ENCODE data around the gene HPCA.

Gene HPCA

GRCh38 chr1:32893198-32894018, 7.1 kb downstream of the HPCA start:
- no peak for DNase-seq (ENCODE audit: insufficient read length, low spot score)
- no peak for FAIRE-seq
- TF ChIP-seq TAF1 (IDR thresholded peaks at IDR 0.05; ENCODE audit: low read depth, low read length), result no peak
- no peak for TF ChIP-seq SPI1 (IDR thresholded peaks at IDR 0.05; ENCODE audit: low read depth, low read length)
- no peak for TF ChIP-seq POLR2A (IDR thresholded peaks at IDR 0.05; ENCODE audit: low read depth, low read length)
- TF ChIP-seq POLR2AphosphoS5 (IDR thresholded peaks at IDR 0.05; ENCODE audit: low read depth, low read length), result no peak
- TF ChIP-seq PAX5 (IDR thresholded peaks at IDR 0.05; ENCODE audit: insufficient read depth, low read length, severe bottlenecking), result no peak
- TF ChIP-seq POU2F2 (IDR thresholded peaks at IDR 0.05; ENCODE audit: low read depth, low read length), result no peak

GRCh38 chr1:32894019-32894600, 7.8 kb downstream of the HPCA start:
- TF ChIP-seq POLR2AphosphoS5 (IDR thresholded peaks at IDR 0.05; ENCODE audit: low read depth, low read length), result no peak
- no peak for TF ChIP-seq PAX5 (IDR thresholded peaks at IDR 0.05; ENCODE audit: insufficient read depth, low read length, severe bottlenecking)
- DNase-seq (ENCODE audit: insufficient read length, low spot score) (no peak), FAIRE-seq (no peak)

GRCh38 chr1:32894681-32895080, 8.4 kb downstream of the HPCA start:
- DNase-seq (ENCODE audit: insufficient read length, low spot score) (no peak), FAIRE-seq (no peak)
- TF ChIP-seq TAF1 (IDR thresholded peaks at IDR 0.05; ENCODE audit: low read depth, low read length) (no peak), PAX5 (IDR thresholded peaks at IDR 0.05; ENCODE audit: insufficient read depth, low read length, severe bottlenecking) (no peak), SPI1 (IDR thresholded peaks at IDR 0.05; ENCODE audit: low read depth, low read length) (no peak), POLR2AphosphoS5 (IDR thresholded peaks at IDR 0.05; ENCODE audit: low read depth, low read length) (no peak), POU2F2 (IDR thresholded peaks at IDR 0.05; ENCODE audit: low read depth, low read length) (no peak), POLR2A (IDR thresholded peaks at IDR 0.05; ENCODE audit: low read depth, low read length) (no peak)

- no peak for DNase-seq (ENCODE audit: insufficient read length, low spot score)
- TF ChIP-seq PAX5 (IDR thresholded peaks at IDR 0.05; ENCODE audit: insufficient read depth, low read length, severe bottlenecking) (no peak), TAF1 (IDR thresholded peaks at IDR 0.05; ENCODE audit: low read depth, low read length) (no peak)
- FAIRE-seq, result no peak
Measured at GRCh38 chr1:32895325-32896215, 9.3 kb downstream of the HPCA start.

GRCh38 chr1:32896451-32896850, 10.2 kb downstream of the HPCA start:
- DNase-seq (ENCODE audit: insufficient read length, low spot score) (no peak), FAIRE-seq (no peak)
- no peak for TF ChIP-seq TAF1 (IDR thresholded peaks at IDR 0.05; ENCODE audit: low read depth, low read length)
- no peak for TF ChIP-seq SPI1 (IDR thresholded peaks at IDR 0.05; ENCODE audit: low read depth, low read length)
- TF ChIP-seq PAX5 (IDR thresholded peaks at IDR 0.05; ENCODE audit: insufficient read depth, low read length, severe bottlenecking), result no peak
- TF ChIP-seq POU2F2 (IDR thresholded peaks at IDR 0.05; ENCODE audit: low read depth, low read length), result no peak
- no peak for TF ChIP-seq POLR2A (IDR thresholded peaks at IDR 0.05; ENCODE audit: low read depth, low read length)
- TF ChIP-seq POLR2AphosphoS5 (IDR thresholded peaks at IDR 0.05; ENCODE audit: low read depth, low read length), result no peak

GRCh38 chr1:32897082-32898049, 11.1 kb downstream of the HPCA start:
- DNase-seq (ENCODE audit: insufficient read length, low spot score), result no peak
- FAIRE-seq, result no peak
- TF ChIP-seq SPI1 (IDR thresholded peaks at IDR 0.05; ENCODE audit: low read depth, low read length), result no peak
- TF ChIP-seq POLR2A (IDR thresholded peaks at IDR 0.05; ENCODE audit: low read depth, low read length), result no peak

- FAIRE-seq (no peak), DNase-seq (ENCODE audit: insufficient read length, low spot score) (no peak)
- TF ChIP-seq POLR2AphosphoS5 (IDR thresholded peaks at IDR 0.05; ENCODE audit: low read depth, low read length), result no peak
- no peak for TF ChIP-seq POLR2A (IDR thresholded peaks at IDR 0.05; ENCODE audit: low read depth, low read length)
- TF ChIP-seq SPI1 (IDR thresholded peaks at IDR 0.05; ENCODE audit: low read depth, low read length), result no peak
- TF ChIP-seq POU2F2 (IDR thresholded peaks at IDR 0.05; ENCODE audit: low read depth, low read length), result no peak
- TF ChIP-seq PAX5 (IDR thresholded peaks at IDR 0.05; ENCODE audit: insufficient read depth, low read length, severe bottlenecking), result no peak
- TF ChIP-seq TAF1 (IDR thresholded peaks at IDR 0.05; ENCODE audit: low read depth, low read length), result no peak
Measured at GRCh38 chr1:32898056-32898455, 11.8 kb downstream of the HPCA start.

- FAIRE-seq (no peak), DNase-seq (ENCODE audit: insufficient read length, low spot score) (no peak)
- TF ChIP-seq POU2F2 (IDR thresholded peaks at IDR 0.05; ENCODE audit: low read depth, low read length) (no peak), SPI1 (IDR thresholded peaks at IDR 0.05; ENCODE audit: low read depth, low read length) (no peak), POLR2AphosphoS5 (IDR thresholded peaks at IDR 0.05; ENCODE audit: low read depth, low read length) (no peak), POLR2A (IDR thresholded peaks at IDR 0.05; ENCODE audit: low read depth, low read length) (no peak), TAF1 (IDR thresholded peaks at IDR 0.05; ENCODE audit: low read depth, low read length) (no peak), PAX5 (IDR thresholded peaks at IDR 0.05; ENCODE audit: insufficient read depth, low read length, severe bottlenecking) (no peak)
Measured at GRCh38 chr1:32898958-32899357, 12.7 kb downstream of the HPCA start.
